HG02571 (cell line): ENCODE measurements around the gene LZIC.
"Not testable (repeated sequence)": the region's sequence is repeated elsewhere in the genome, so short reads cannot be mapped to it uniquely, and the experiment has no call there.

Source experiments
- ATAC-seq: cut with Tn5 transposase; IDR thresholded peaks from one replicate; pipeline ENCODE4 v1.9.1; 2021; ENCODE audit warnings: mild to moderate bottlenecking, moderate library complexity; ENCODE audit not compliant: unreplicated experiment

The LZIC gene

DNA sequence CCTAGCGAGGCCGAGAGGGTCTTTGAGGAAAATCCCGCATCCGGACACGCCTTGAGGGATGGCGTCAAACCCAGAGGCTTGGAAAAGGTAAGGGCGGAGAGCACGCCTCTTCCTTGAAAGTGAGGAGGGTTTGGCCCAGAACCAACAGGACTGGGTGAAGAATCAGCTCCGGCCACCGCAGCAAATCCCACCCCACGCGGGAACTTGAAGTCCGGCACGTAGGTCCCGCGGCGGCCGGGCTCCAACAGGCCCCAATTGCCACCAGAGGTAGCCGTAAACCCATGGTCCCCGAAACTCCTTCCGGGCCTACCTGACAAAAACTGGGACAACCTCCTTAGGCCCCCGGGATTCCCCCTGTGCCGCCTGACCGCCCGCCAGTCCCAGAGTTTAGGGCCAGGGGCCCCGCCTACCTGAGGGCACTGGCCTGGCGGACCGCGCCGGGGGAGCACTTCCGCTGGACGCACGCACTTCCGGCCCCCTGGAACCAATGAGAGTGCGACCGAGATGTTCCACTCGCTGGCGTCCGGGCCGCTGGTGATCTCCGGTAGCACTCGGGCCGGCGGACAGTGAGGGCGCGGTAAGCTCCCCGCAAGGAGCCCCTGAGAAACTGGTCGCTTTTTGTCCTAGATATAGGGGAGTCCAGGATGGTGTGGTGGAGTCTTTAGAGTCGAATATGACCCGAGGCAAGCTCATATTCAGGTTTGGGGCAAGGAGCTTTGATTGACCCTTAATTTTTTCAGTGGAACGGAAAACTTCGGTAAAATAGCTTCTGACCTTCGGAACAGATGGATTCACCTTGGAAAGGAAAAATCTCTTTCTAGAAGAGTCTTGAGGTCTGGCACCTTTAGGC is at the start of gene LZIC, which contains the start of gene NMNAT1:
TSS of gene LZIC (minus strand) at position 453 of the 850 bp plus-strand sequence. CDS start 6,772 bp downstream, outside the sequence.
TSS of gene NMNAT1 (plus strand) at position 537 of the 850 bp plus-strand sequence. CDS start 28,599 bp downstream, outside the sequence.
- ATAC-seq = peak; percentile 88

DNA sequence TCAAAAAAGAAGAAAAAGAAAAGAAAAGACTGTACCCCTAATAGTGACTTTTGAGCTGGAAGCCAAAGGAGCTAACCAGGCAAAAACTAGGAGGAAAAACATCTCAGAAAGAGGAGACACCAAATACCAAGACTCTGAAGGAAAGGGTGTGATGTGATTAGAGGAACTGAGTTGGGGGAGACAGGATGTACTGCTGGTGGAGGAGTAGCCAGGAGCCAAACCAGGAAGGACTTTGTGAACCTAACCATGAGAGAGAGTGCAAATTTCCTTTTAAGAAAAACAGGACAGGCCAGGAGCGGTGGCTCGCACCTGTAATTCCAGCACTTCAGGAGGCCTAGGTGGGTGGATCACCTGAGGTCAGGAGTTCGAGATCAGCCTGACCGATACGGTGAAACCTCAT is 49.7 kb upstream of the LZIC start:
- no peak for ATAC-seq

DNA sequence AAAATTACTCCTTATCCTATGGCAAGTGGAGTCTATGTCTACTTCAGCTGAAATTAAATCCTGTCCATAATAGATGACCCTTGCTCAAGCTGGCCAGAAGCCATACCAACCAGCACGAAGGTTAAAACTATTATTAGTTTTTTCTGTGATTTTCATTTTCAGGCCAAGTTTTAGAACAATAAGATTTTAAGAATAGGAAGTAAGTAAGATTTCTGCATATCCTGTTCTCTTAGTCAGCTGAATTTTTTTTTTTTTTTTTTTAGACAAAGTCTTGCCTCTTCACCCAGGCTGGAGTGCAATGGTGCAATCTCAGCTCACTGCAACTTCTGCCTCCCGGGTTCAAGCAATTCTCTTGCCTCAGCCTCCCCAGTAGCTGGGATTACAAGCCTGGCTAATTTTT is 47.8 kb upstream of the LZIC start:
- no peak for ATAC-seq

DNA sequence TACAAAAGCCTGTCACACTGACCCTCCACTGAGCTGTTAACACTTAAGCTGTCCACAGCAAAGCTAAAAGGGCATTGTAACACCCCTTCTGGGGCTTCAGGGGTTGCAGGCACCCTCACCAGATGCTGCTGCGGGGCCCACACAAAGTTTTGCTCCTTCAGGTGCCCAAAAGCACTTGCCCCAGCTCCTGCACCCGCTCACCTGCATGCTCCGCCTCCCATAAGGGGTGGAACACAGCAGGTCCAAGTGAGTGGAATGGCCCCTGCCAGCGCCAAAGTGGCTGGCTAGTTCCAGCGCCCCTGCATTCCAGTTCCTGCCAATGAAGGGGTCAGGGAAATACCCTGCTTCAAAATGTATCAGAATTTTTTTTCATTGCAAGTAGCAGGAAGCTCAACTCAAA is 46.6 kb upstream of the LZIC start:
- ATAC-seq = no peak

DNA sequence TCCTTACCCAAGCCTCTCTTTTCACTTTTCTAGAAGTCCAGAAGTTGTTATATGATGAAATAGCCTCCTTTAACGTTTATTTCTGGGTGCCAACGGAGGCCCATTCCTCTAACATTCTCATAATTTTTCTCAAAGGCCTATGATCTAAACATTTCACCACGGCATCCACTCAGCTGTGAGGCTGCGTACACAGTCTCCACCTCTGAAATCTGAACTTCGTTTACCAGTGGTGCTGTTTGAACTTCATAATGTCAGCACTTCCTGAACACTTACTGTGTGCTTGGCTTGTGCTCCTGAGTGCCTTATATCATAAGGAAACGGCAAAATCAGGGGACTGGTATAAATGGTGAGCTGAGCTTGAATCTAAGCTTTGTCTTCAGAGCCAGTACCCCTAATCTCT is 41.8 kb upstream of the LZIC start:
- no peak for ATAC-seq

DNA sequence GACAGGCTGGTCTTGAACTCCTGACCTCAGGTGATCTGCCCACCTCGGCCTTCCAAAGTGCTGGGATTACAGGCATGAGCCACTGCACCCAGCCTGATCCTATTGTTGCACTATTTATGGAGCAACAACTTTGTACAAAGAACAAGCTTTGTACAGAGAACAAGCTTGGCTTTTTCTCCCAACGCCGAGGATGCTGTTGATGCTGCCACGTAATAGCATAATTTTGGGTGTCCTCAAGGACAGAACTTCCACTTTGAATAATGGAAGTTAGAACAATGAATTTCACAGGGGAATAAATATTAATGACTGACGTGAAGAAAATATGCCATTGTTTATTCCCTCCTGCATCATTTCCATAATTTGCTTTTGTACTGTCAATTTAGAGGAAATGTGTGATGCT is 41.1 kb upstream of the LZIC start:
- ATAC-seq = no peak

DNA sequence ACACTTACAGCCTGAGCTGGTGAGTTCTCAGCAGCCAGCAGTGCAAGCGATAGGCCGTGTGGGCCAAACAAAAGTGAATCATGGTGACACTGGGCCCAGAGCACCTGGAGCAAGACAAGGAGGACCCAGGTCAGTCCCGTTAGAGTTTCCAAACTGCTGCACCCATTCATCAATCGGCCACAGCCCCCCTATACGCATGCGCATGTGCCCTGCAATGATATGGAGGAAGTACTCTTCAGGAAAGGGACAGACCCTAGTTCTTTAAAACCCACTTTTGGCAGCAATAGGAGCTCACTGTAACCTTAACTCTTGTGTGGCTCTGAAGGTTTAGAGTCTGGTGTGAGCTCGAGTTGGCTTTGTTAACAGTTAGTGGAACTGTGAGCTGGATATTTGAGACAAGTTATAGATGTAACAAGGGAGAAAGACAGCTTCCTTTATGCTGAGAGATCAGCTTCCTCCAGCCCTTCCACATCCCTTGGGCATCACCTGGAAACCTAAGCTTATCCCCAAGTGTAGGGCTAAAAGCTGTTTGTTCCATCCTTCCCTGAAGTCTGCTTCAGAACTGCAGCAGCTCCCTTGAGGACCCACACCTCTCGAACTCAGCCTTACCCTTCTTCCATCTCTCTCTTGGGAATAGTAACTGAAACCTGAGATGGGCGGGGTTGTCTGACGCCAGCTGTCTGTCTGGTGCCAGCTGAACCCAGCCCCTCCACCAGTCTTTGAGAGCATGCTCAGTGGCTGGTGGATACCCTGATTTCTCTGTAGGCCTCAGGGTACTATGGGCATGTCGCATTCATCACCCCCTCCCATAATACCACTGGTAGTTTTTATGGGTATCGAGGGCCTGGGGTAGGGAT is 17.7 kb upstream of the LZIC start:
- no peak for ATAC-seq

DNA sequence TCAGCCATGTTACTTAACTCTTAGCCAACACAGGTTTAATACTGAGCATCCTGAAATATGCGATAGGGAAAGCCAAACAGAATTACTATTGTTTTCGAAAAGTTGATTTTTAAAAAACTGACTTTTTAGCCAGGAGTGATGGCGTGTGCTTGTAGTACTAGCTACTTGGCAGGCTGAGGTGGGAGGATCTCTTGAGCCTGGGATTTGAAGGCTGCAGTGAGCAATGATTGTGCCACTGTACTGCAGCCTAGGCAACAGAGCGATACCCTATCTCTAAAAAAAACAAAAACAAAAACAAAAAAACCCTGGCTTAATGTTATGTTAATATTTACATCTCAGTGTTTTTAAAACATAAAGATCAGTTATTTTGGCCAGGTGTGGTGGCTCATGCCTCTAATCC is 16.8 kb upstream of the LZIC start:
- no peak for ATAC-seq

DNA sequence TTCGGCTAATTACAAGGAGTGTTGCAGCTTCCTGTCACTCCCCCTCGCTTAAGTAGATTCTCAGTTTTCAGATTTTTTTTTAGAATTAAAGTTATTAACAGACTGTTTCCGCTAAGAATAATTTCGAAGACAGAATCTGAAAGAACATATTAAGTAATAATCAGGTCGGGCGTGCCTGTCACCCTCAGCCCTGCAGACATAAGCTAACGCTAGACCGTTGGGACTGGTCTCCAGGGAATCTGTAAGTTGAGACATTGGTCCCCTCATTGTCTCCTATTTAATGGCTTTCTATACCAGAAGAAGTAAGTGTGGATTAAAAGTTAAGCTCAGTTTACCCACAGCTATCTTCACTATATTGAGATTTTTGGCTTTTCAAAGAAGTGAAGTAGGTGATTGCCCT is 14.5 kb upstream of the LZIC start:
- no peak for ATAC-seq

DNA sequence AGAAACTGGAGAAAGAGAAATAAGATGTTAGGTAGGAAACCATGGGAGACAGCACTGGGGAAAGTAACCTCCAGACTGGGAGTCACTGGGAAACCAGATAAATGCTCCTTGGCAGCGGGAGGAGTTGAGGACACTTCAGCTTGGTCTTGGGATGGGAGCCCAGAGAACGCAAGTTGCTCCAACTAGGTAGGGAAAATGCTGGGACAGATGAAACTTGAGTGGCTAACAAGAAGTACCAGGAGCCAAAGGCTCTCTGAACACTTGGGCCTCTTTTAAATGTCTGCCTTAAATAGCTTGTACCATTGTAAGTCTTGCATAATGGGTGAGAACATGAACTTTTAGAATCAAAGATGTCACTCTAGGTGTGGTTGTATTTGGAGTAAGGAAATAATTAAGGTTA is 3.1 kb upstream of the LZIC start:
- ATAC-seq = no peak

DNA sequence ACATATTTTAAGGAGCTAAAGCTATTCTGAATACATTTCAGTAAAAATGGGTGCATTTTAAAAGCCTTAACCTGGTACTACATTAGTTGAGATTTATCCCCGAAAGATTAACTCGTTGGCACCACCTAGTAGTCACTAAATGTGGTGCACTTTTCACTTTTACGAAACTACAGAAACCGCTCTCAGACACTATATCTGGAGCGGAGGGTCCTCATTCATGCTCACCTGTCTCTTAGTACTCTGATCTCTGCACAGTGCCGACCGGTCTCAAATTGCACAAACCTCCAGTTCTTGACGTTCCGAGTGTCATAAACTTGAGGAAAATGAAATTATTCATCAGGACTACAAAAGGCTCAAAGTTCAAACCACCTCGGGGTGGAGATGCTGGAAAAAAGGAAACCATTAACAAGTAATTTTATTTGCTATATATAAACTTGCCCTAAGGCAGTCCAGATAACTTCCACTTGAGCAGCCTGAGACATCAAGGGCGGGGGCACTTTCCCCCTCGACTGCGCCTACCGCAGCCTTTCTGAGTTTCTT is 722 bp downstream of the LZIC start:
- no peak for ATAC-seq

DNA sequence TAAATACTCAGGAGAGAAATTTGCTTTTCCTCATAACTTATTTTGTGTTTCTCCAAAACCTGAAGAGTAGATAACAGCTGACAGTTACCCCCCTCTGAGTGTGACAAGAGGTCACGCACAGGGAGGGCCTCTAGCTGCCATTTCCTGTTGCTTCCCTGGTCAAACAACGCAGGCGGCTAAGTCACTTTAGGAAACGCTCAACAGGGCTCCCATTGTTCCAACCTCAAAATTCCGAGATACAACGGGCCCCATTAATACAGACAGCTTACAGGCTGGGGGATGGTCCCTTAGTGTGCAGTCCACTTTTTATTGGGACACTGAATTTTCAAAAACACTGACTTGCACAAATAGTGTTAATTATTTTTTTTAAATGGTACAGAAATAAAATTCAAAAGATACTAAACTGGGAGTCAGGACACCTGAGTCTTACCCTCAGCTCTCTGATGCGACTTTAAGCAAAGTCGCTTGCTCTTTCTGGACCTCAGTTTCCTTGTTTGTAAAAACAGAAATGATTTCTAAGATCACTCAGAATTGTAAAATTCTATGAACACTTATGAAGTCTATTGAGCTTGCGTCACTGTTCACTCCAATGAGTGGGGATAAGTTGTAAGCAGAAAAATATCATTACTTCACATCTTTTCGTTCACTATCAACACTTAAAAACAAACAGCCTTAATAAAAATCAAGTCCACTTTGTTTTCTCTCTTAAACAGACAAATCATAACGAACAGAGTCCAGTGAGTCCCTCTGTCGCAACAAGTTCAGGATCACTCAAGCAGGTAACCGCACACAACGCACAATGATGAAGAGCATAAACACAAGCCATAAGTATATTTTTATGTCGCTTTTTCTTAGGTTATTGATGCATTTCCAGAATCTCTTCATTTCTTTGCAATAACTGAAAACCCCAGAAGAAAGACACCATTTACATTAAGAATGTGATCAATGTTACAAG is 13.5 kb downstream of the LZIC start:
- no peak for ATAC-seq

DNA sequence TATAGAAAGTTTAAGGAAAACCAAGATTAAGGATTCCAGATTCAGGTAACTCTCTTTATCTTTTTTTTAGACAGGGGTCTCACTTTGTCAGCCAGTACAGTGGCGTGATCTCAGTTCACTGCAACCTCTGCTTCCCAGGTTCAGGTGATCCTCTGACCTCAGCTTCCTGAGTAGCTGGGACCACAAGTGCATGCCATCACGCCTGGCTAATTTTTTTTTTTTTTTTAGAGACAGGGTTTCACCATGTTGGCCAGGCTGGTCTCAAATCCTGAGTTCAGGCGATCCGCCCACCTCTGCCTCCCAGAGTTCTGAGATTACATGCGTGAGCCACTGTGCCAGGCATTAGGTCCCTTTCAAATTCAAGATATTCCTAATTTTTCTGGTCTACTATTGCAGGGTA is 15.9 kb downstream of the LZIC start:
- no peak for ATAC-seq

DNA sequence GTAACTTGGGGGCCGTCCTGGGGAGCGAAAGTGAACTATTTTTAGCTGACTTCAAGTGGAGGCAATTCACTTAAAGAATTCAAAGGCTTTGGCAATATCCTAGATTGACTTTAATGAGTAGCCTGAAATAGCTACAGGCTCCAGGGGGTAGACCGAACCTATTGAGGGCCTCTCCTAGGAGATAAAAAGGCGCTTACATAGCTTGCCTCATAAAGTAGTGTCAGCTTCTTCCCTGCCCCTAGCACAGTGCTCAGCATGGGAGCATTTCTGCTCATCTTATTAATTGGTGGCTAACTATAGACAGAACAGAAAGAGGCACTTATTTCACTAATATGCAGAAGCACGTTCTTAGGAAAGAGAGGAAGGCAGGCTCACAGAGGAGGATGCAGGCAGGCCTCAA is 20.8 kb downstream of the LZIC start:
- no peak for ATAC-seq

DNA sequence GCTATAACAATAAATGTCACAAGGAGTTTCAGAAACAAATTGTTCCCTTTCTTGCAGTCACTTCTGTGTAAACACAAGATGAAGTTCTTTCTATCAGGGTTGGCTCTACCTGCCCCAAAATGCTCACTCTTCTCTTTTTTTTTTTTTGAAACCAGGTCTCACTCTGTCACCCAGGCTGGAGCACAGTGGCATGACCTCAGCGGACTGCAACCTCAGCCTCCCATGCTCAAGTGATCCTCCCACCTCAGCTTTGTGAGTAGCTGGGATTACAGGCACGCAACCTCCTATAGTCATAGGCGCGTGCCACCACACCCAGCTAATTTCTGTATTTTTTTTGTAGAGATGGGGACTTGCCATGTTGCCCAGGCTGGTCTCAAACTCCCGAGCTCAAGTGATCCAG is 22.6 kb downstream of the LZIC start:
- ATAC-seq = no peak

DNA sequence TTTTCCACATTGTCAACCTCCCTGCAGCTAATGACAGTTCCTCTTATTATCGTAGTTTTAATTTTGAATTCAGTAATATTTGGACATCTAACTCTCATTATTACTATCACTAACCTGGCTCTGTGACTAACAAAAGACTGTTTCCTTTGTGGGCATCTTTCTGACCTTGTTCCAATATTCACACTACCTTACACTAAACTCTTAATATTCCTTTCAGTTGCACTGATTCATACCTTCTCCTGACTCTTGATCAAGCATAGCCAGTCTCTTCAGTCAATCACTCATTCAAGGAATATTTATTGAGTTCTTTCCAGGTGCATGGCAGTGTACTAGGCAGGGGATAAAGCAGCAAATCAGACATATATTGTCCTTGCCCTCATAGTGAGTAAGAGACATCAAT is 25.3 kb downstream of the LZIC start:
- ATAC-seq = no peak

DNA sequence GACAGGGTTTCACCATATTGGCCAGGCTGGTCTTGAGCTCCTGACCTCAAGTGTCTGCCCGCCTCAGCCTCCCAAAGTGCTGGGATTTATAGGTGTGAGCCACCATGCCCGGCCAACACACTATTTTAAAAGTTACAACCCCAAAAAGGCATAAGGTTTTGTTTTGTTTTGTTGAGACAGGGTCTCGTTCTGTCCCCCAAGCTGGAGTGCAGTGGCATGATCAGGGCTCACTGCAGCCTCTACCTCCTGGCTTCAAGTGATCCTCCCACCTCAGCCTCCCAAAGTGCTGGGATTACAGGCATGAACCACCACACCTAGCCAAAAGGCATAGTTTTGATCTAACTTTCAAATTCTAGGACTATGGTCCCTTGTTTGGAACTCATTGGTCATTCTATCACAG is 25.7 kb downstream of the LZIC start:
- ATAC-seq = not testable (repeated sequence)

DNA sequence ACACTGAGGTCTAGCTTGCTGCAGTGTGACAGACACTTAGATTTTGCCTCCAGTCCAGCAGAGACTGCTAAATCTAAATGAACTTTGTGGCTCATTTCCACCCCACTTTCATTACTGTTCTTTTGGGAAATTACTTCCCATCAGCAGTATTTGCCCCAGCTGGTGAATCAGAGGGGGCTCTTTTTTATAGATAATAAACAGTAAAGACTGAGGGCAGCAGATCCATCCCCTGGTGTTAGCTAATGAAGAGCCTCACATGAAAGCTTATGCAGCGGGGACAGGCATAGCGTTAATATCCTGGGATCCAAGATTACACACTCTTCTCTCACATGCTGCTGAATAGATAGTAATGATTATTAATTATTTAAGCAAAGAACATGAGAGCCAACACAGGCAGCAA is 26.7 kb downstream of the LZIC start:
- ATAC-seq = no peak

DNA sequence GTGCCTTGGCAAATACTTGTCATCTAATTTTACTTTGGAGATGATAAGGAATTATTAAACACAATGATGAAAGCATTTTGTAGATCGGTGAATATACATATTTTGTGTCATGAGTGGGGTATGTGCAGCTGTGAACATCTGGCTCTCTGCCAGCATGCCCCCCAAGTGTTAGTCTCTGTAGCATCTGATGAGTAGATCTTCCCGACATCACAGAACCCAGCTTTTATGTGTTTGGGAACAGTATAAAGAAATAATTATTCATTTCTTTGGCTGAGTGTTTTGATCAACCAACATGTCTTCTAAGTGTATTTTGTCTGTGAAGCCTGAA is 28.6 kb downstream of the LZIC start:
- ATAC-seq = no peak

DNA sequence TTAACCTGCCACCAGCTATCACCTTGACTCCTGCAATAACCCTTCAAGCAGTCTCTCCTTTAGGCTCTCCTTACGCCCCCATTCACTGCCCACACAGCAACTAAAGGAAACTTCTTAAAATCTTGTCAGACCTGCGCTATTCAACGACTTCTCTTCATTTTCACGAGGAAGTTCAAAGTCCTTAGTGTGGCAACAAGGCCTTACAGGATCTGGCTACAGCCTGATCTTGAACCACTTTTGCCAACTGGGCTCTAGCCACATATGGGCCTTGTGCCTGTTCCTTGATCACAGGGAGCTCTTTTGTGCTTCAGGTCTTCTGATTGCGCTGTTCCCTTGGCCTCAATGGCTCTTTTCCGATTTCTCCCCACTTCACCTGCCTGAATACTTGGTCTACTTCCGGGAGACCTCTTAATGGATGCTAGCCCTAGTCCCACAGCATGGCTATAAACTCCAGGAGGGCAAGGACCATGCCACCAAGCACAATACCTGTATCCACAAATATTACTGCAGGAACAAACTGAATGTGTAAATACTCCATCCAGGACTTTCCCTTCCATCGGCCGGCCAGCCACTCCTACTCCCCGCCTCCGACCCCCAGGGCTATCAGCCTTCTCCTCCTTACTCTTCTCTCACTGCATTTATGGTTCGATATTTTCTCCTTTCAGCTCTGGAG is 30.8 kb downstream of the LZIC start:
- no peak for ATAC-seq
